Osteocyte (in vitro differentiated cells): ENCODE data around the gene ITGAD. TPM values are rescaled to one million over a fixed set of nuclear protein-coding genes. Genes with fewer than 3 reads are reported as not detected.

Experiments
- DNase-seq: peaks from one replicate; pipeline ENCODE4 v3.0.0; 2021; ENCODE audit warnings: mixed read lengths; ENCODE audit not compliant: unreplicated experiment; ENCODE audit errors: extremely low spot score
- H3K27ac Mint-ChIP-seq: one replicate; pipeline ENCODE4 v1.8.0; 2021; ENCODE audit warnings: mild to moderate bottlenecking, mixed read lengths; ENCODE audit not compliant: unreplicated experiment
- H3K27me3 Mint-ChIP-seq: one replicate; pipeline ENCODE4 v1.8.0; 2021; ENCODE audit warnings: mixed read lengths; ENCODE audit not compliant: unreplicated experiment
- H3K36me3 Mint-ChIP-seq: one replicate; pipeline ENCODE4 v1.8.0; 2021; ENCODE audit warnings: mixed read lengths; ENCODE audit not compliant: unreplicated experiment
- H3K4me1 Mint-ChIP-seq: one replicate; pipeline ENCODE4 v1.8.0; 2021; ENCODE audit warnings: mixed read lengths; ENCODE audit not compliant: unreplicated experiment
- H3K4me3 Mint-ChIP-seq: one replicate; pipeline ENCODE4 v1.8.0; 2021; ENCODE audit warnings: mild to moderate bottlenecking, moderate library complexity, mixed read lengths; ENCODE audit not compliant: unreplicated experiment
- H3K9me3 Mint-ChIP-seq: one replicate; pipeline ENCODE4 v1.8.0; 2021; ENCODE audit warnings: mixed read lengths; ENCODE audit not compliant: unreplicated experiment
- CTCF ChIP-seq: fragments of 200-600 bp; sonication (generic); IDR thresholded peaks from 2 replicates; pipeline ENCODE4 v1.5.0; 2021; ENCODE audit warnings: antibody characterized with exemption, mild to moderate bottlenecking, moderate library complexity
- total RNA-seq: library from RNA; stranded (reverse); gene quantifications from 2 replicates; pipeline ENCODE4 v1.2.1, GENCODE V29; 2021

ITGAD gene
- total RNA-seq, 1 donor from 2014 or later, result not detected

- H3K9me3 Mint-ChIP-seq, result no peaks in the 10 kb centered on the region
- H3K36me3 Mint-ChIP-seq, result no peaks in the 10 kb centered on the region
- H3K4me1 Mint-ChIP-seq, result no peaks in the 10 kb centered on the region
Observed at GRCh38 chr16:31375231-31375630, 17.9 kb upstream of the ITGAD start.

GRCh38 chr16:31376705-31377104 is 16.4 kb upstream of the ITGAD start:
- no peak for DNase-seq
- no peaks in the 10 kb centered on the region for H3K36me3 Mint-ChIP-seq
- no peak overlapping the region for H3K4me3 Mint-ChIP-seq
- H3K4me1 Mint-ChIP-seq, result no peaks in the 10 kb centered on the region
- peaks cover 5% of the 10 kb centered on the region for H3K27me3 Mint-ChIP-seq
- H3K27ac Mint-ChIP-seq, result no peak overlapping the region
- no peaks in the 10 kb centered on the region for H3K9me3 Mint-ChIP-seq
- no peak for TF ChIP-seq CTCF

More at GRCh38 chr16:31375231-31375630, 17.9 kb upstream of the ITGAD start:
- Mint-ChIP-seq H3K27ac (no peak overlapping the region), H3K27me3 (peaks cover 5% of the 10 kb centered on the region), H3K4me3 (no peak overlapping the region)
- no peak for TF ChIP-seq CTCF
- no peak for DNase-seq

- no peak overlapping the region for H3K4me3 Mint-ChIP-seq
- H3K9me3 Mint-ChIP-seq, result no peaks in the 10 kb centered on the region
- no peak for DNase-seq
- TF ChIP-seq CTCF, result no peak
- H3K27ac Mint-ChIP-seq, result no peak overlapping the region
- peaks cover 6% of the 10 kb centered on the region for H3K27me3 Mint-ChIP-seq
- no peaks in the 10 kb centered on the region for H3K4me1 Mint-ChIP-seq
- H3K36me3 Mint-ChIP-seq, result no peaks in the 10 kb centered on the region
Observed at GRCh38 chr16:31377210-31377903, 15.8 kb upstream of the ITGAD start.

- no peak for TF ChIP-seq CTCF
- Mint-ChIP-seq H3K9me3 (no peaks in the 10 kb centered on the region), H3K27me3 (peaks cover 8% of the 10 kb centered on the region), H3K4me1 (no peaks in the 10 kb centered on the region), H3K36me3 (no peaks in the 10 kb centered on the region), H3K27ac (no peak overlapping the region), H3K4me3 (no peak overlapping the region)
- no peak for DNase-seq
Observed at GRCh38 chr16:31380201-31380600, 12.9 kb upstream of the ITGAD start.

- Mint-ChIP-seq H3K36me3 (no peaks in the 10 kb centered on the region), H3K27ac (no peak overlapping the region), H3K4me1 (no peaks in the 10 kb centered on the region)
Observed at GRCh38 chr16:31382485-31383161, 10.5 kb upstream of the ITGAD start.

More at GRCh38 chr16:31382485-31383161, 10.5 kb upstream of the ITGAD start:
- Mint-ChIP-seq H3K4me3 (no peak overlapping the region), H3K9me3 (no peaks in the 10 kb centered on the region), H3K27me3 (peaks cover 7% of the 10 kb centered on the region)
- DNase-seq, result no peak
- TF ChIP-seq CTCF, result peak; percentile 53
